GM19452 (cell line): Measurements from ENCODE around the gene DNM3.
"Not testable (repeated sequence)": the region's sequence is repeated elsewhere in the genome, so short reads cannot be mapped to it uniquely, and the experiment has no call there.

Source experiments
- ATAC-seq: cut with Tn5 transposase; IDR thresholded peaks from one replicate; pipeline ENCODE4 v1.9.1; 2021; ENCODE audit not compliant: unreplicated experiment

DNM3 gene

DNA sequence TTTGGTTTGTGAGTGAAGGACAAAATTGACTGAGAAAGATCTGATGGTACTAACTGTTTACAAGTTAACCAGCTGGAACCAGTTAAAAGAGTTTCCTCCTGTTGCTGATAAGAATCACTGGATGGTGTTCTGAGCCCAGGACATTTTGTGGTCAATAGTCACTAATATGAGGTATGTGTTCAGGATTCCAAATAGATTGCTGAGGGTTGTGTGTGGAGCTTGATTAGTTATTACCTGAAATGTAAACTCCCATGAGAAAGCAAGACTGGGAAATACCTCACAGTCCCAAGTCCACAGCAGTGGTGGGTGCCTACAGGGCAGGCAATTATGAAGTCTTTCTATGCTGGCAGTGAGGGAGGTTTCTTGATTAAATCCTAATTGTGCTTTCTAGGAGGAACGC is 164.6 kb downstream of the DNM3 start:
- ATAC-seq, result no peak

DNA sequence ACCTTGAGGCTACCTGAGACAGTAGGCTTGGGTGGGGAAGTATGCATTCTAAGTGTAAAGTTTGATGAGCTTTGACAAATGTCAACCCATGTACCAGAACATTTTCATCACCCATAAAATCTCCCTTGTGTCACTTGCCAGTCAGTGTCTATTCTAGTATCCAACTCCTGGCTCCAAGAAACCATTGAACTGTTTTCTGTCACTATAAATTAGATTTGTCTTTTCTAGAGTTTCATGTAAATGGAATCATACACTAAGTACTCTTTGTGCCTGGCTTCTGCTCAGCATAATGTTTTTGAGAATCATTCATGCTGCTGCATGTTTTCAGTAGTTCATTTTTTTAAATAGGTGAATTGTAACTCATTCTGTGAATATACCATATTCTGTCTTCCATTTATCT is 165.4 kb downstream of the DNM3 start:
- no peak for ATAC-seq

DNA sequence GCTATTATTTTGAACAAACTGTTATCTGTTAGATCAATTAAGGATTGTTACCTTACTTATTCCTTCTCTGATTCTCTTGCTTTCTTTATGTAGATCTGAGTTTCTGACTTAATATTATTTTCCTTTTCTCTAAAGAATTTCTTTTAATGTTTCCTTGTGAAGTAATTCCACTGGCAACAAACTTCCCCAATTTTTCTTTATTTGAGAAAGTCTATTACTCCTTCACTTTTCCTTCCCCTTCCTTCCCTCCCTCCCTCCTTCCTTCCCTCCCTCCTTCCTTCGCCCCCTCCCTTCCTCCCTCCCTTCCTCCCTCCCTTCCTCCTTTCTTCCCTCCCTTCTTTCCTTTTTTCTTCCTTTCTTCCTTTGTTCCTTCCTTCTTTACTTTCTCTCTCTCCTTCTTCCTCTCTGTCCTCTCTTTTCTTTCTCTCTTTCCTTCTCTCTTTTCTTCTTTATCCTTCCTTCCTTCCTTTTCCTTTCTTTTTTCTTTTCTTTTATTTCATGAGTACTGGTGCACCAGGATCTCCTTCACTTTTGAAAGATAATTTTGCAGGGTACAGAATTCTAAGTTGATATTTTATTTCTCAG is 177.5 kb downstream of the DNM3 start:
- ATAC-seq, result no peak

DNA sequence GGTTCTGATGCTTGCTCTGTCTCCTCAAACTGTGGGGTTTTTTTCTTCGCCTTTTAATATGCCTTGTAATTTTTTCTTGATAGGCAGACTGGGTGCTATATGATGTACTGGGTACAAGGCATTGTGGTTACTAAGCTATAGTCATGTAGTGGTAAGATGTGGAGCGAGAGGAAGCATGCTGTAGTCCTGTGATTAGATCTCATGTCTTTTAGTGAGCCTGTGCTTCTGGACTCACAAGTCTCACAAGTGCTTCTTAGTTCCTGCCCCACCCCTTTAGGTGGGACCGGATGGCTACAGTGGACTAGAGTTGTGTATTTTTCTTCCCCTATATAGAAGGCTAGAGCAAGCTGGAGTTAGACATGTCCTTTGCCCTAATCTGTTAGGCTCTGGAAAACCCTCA is 178.7 kb downstream of the DNM3 start:
- ATAC-seq, result no peak

DNA sequence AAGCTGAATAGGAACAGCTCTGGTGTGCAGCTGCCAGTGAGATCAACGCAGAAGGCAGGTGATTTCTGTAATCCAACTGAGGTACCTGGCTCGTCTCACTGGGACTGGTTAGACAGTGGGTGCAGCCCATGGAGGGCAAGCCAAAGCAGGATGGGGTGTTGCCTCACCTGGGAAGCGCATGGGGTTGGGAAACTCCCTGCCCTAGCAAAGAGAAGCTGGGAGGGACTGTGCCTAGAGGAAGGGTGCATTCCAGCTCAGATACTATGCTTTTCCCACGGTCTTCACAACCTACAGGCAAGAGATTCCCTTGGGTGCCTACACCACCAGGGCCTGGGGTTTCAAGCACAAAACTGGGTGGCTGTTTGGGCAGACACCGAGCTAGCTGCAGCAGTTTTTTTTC is 183.2 kb downstream of the DNM3 start:
- ATAC-seq, result no peak

DNA sequence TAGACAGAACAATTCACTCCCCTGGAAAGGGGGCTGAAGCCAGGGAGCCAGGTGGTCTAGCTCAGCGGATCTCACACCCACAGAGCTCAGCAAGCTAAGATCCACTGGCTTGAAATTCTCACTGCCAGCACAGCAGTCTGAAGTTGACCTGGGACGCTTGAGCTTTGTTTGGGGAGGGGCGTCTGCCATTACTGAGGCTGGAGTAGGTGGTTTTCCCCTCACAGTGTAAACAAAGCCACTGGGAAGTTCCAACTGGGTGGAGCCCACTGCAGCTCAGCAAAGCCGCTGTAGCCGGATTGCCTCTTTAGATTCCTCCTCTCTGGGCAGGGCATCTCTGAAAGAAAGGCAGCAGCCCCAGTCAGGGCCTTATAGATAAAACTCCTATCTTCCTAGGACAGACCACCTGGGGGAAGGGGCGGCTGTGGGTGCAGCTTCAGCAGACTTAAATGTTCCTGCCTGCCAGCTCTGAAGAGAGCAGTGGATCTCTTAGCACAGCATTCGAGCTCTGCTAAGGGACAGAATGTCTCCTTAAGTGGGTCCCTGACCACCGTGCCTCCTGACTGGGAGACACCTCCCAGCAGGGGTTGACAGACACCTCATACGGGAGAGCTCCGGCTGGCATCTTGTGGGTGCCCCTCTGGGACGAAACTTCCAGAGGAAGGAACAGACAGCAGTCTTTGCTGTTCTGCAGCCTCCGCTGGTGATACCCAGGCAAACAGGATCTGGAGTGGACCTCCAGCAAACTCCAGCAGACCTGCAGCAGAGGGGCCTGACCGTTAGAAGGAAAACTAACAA is 183.8 kb downstream of the DNM3 start:
- ATAC-seq, result not testable (repeated sequence)

DNA sequence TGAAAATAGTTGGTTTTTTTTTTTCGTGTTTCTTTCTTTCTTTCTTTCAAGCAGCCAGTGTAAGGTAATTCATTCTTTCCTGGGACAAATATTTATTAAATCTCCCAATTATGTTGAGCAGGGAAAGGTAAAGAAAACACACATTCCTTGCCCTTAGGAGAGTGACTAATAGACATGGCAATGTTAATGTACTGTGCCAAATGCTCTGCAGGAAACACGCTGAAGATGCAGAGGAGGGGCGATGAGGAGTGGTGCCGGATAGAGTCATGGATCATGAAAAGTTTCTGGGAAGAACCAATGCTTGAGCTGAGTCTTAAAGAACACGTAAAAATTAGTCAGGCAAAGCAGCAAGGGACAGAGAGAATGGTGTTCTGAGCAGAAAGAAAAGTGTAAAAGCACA is 199.2 kb downstream of the DNM3 start:
- no peak for ATAC-seq

DNA sequence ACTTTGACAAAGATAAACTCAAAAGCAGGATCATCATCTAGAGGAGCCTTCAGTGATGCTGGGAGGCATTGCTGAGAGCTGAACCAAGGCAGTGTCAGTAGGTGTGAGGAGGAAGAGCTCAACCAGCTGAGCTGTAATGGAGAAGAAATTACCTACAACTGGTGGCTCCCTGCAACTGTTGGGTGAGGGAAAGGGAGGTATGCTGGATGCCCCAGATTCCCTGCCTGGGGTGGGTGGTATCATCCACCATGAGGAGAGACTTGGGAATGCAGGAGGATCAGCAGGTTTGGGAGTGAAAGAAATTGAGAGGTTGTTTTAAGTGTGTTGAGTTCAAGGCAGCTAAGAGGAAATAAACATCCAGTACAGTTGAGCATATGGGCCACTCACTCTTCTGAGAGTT is 199.8 kb downstream of the DNM3 start:
- no peak for ATAC-seq

DNA sequence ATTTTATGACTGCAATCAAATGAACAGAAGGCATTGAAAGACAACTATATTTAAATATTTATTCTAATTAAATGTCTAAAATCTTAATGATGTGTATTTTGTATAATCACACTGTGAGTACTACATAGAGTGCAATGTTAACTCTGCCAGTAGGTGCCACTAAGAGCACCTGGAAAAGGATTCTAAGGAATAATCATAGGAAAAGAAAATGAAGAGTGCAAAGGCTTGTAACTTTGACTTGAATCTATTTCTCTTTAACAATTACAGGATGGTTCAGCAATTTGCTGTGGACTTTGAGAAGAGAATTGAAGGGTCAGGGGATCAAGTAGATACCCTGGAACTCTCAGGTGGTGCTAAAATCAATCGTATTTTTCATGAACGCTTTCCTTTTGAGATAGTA is 200.4 kb downstream of the DNM3 start:
- ATAC-seq, result no peak

DNA sequence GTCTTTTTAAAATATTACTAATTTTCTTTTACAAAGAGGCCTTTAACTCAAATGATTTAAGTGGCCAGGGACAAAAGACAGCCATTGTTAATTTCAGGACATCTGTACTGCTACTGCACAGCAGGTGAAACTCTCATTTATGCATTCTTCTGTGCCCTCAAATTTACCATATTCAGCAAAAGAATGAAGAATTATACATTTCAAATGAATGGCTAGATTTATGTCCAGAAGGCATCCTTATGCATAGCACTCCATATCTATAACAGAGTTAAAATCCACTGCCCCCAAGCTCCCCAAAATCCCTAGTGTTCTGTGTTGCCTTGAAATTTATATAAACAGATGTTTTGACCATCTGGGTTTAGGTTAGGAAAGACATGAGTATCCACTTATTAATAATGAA is 202.6 kb downstream of the DNM3 start:
- no peak for ATAC-seq

DNA sequence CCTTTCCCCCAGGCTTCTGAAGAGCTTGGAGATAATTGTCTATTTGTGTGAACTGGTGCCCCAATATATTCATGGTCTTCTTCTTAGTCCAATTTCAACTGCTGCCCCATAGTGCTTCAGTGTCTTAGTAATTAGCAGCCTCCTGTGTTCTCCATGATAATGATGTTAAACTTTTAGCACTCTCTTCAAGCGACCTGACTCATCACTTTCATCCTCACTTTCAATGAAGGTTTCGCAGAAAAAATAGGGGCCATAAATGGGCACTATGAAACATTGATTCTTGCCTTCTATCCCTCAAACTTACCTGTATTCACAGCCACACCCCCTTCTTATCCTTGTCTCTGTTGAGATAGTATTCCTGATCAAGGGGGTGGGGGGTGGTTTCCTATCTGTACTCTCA is 210.6 kb downstream of the DNM3 start:
- ATAC-seq, result no peak

DNA sequence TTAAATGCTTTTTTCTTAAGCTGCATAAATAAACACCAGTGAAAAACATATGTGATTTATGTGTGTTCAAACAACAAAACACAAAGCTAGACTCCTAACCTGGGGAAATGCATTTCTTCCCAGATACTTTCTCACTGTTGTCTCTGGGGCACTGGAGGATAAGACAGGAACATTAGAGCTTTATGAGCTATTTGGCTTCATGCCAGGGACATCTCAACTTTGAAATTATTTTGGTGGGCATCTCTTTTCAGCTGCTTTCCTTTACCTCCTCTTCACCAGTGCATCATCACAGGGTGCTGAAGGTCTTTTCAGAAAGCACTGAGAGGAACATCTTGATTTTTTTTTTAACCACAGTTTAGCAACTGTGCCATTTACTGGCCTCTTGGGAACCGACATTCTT is 212.9 kb downstream of the DNM3 start:
- no peak for ATAC-seq

DNA sequence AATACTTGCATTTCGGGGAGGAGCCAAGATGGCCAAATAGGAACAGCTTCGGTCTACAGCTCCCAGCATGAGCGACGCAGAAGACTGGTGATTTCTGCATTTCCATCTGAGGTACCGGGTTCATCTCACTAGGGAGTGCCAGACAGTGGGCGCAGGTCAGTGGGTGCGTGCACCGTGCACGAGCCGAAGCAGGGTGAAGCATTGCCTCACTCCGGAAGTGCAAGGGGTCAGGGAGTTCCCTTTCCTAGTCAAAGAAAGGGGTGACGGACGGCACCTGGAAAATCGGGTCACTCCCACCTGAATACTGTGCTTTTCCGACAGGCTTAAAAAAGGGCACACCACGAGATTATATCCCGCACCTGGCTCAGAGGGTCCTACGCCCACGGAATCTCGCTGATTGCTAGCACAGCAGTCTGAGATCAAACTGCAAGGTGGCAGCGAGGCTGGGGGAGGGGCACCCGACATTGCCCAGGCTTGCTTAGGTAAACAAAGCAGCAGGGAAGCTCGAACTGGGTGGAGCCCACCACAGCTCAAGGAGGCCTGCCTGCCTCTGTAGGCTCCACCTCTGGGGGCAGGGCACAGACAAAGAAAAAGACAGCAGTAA is 214.6 kb downstream of the DNM3 start:
- ATAC-seq, result not testable (repeated sequence)

DNA sequence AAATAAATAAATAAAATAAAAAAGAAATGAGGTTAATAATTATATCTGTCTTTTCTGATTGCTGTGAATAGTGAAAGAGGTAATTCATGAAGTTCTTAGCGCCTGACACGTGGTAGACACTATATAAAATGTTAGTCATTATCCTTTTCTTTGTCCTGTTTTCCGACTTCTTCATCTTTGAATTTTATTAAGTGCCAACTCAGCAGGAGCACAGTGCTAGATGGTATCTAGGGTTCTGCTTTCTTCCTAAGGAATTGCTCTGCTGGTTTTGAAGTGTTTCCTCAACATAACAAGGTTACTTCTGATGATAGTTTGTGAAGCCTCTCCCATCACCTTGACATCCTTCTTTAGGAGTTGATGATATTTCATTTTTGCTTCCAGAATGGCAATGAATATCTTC is 227.0 kb downstream of the DNM3 start:
- ATAC-seq, result no peak

DNA sequence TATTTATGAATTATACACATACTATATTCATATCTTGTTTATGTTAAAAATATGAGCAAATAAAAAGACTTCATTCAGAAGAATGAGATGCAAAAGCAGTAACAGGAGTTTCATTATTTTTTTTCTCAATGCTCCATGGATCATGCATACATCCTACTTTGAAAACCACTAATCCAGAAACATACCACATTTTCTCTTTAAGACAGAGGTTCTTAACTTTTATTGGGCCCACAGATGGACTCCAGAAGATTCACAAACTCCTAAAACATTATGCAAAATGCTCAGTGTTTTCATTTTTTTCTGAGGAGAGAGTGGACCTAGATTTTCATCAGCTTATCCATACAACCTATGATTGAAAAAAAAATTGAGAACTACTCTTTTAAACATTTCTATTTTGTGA is 227.8 kb downstream of the DNM3 start:
- no peak for ATAC-seq

DNA sequence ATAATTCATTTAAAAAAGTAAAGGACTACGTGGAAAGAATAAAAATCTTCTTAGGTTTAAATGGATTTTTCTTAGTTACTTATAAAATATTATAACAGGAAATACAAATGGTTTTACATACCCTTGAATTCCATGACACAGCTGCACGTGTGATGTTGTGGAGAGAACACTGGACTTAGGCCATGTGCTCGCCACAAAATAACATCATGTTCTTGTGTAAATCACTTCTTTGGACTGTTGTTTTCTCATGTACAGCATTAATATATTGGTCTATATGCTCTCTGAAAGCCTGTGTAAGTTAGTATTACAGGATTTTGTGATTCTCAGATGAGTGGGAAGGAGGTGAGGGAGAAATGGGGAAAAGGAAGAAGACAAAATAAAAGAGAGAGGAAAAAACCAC is 228.2 kb downstream of the DNM3 start:
- ATAC-seq, result no peak

DNA sequence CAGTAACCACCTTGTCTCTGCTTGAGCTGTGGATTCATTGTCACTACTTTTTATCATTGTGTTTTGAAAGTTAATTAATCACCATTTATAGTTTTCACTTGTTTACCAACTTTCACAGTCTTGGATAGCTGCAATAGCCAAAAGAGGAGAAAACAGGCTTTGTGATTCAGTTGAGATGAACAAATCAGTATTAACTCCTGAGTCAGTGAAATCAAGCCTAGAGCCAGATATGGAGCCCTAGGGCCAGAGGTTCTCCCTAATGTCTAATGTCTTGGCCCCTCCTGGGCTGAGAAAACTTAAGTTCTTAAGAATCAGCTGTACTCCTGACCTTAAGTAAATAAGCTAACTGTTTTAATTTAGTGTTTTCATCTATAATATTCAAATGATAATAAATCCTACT is 228.8 kb downstream of the DNM3 start:
- ATAC-seq, result no peak

DNA sequence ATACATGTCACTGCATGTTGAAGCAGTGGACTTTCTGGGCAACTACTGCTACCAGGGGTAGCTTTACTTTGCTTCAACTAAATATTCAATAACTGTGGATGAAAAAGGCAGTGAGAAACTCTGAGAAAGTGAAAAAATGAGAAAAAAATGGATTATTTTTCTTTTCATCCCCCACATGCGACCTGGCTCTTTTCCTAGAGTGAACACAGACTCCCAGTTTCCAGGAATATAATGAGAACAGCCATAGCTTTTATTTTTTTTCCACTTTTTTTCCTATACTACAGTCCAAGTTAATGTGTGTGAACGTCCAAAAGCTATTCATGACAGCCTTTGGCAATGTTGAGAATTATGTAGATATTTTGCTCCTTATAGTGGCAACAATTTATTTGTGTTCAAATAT is 230.4 kb downstream of the DNM3 start:
- ATAC-seq, result no peak

DNA sequence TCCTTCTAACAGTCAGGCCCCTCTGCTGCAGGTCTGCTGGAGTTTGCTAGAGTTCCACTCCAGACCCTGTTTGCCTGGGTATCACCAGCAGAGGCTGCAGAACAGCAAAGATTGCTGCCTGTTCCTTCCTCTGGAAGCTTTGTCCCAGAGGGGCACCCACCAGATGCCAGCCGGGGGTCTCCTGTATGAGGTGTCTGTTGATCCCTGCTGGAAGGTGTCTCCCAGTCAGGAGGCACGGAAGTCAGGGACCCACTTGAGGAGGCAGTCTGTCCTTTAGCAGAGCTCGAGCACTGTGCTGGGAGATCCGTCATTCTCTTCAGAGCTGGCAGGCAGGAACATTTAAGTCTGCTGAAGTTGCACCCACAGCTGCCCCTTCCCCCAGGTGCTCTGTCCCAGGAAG is 238.6 kb downstream of the DNM3 start:
- not testable (repeated sequence) for ATAC-seq

DNA sequence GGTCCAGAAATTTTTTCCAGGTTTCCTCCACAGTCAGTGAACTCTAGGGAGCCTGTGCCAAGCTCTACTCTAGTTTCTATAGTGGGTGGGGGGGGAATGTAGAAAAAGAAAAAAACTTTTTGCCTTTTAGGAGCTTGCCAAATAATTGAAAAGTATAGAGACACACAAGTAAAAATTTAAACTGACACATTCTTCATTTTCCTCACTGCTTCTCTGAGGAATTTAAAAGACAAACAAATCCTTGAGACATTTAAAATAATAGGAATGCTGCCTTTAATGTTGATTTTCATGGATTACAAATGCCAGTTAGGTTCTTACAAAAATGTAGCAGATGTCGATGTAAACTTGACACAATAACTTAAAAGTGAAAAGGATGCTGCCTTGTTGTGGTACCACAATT is 241.9 kb downstream of the DNM3 start:
- ATAC-seq, result no peak

DNA sequence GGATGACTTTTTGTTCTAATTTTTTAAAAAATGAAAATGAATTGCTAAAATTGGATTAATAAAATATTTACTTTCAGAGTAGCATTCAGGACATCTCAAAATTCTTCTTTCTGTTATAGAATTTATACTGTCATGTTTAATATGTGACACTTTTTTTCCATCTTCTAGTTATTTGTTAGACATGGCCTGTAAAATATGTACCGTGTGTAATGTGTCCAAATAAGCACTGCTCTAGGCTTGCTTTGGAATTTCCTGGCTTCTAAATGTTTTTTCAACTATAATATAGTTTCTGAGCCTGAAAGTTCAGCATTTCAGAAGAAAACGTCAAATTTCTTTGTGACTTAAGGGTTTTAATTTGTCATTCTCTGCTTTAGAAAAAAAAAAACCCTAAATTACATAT is 243.6 kb downstream of the DNM3 start:
- ATAC-seq, result no peak

DNA sequence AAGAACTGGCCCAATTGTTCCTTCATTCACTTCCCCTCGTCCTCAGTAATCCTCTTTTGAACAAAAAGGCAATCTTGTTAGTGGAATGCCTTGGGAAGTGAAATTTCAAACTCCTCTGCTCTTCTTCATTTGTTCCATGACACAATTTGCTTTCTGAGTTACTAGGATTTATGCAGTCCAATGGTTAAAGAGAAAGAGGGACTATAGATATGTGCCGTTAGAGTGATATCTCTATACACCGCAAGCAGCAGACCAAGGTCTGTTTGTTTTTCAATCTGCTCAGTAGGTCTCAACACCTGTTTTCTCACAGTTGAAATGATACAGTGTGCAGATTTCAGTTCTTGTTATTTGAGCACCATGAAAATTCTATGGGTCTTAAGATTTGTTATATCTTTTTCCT is 244.0 kb downstream of the DNM3 start:
- no peak for ATAC-seq

DNA sequence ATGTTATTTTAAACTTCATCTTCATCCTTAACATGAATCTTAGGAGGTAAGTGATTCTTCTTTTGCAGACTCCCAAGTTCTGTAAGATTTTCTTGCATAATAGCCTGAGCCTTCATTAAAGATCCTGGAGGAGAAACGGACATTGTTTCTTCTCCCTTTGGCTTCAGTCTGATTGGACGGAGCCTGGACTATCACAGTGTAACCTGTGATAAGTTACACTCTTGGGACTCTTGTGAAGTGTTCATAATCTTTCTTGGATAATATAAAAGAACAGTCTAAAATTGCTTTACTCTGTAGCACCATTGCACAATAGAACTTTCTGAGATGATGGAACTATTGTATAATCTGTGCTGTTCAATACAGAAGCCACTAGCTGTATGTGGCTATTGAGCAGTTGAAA is 244.8 kb downstream of the DNM3 start:
- no peak for ATAC-seq
